GM06990 (cell line): ENCODE results near the gene MEX3A.

Source experiments
- DNase-seq: peaks from one replicate; pipeline ENCODE4 v3.0.0-alpha.2; 2011; ENCODE audit not compliant: insufficient read length; ENCODE audit errors: extremely low read depth
- H3K27me3 ChIP-seq: replicated peaks from 2 replicates; pipeline ENCODE4 v1.6.0; 2011; ENCODE audit warnings: low read length; ENCODE audit not compliant: control insufficient read depth, insufficient read depth
- H3K36me3 ChIP-seq: 2 replicates; pipeline ENCODE4 v1.5.1; 2011; ENCODE audit warnings: low read length; ENCODE audit not compliant: control insufficient read depth, insufficient read depth
- H3K4me3 ChIP-seq: replicated peaks from 2 replicates; pipeline ENCODE4 v1.5.1; 2011; ENCODE audit warnings: low read depth, mild to moderate bottlenecking, control low read depth, low read length
- CTCF ChIP-seq: IDR thresholded peaks from 2 replicates; pipeline ENCODE4 v1.5.1; 2011; ENCODE audit warnings: low read length, control low read depth, mild to moderate bottlenecking, inconsistent platforms; ENCODE audit not compliant: insufficient read depth, poor library complexity, severe bottlenecking

MEX3A gene

GRCh38 chr1:156052862-156053767, 29.1 kb downstream of the MEX3A start:
- peak; percentile 52 for TF ChIP-seq CTCF
- Histone ChIP-seq H3K36me3 (peaks cover 9% of the 10 kb centered on the region), H3K4me3 (peak overlapping the region; percentile 86), H3K27me3 (no peaks in the 10 kb centered on the region)
- DNase-seq, result peak; percentile 73

GRCh38 chr1:156051011-156051725, 31.1 kb downstream of the MEX3A start:
- no peak overlapping the region for H3K4me3 ChIP-seq

GRCh38 chr1:156050376-156050775, 31.9 kb downstream of the MEX3A start:
- no peak for DNase-seq
- Histone ChIP-seq H3K36me3 (peaks cover 8% of the 10 kb centered on the region), H3K27me3 (no peaks in the 10 kb centered on the region), H3K4me3 (no peak overlapping the region)
- TF ChIP-seq CTCF, result no peak

More at GRCh38 chr1:156051011-156051725, 31.1 kb downstream of the MEX3A start:
- no peak for DNase-seq
- Histone ChIP-seq H3K27me3 (no peaks in the 10 kb centered on the region), H3K36me3 (peaks cover 8% of the 10 kb centered on the region)
- no peak for TF ChIP-seq CTCF

GRCh38 chr1:156048663-156049258, 33.5 kb downstream of the MEX3A start:
- peaks cover 12% of the 10 kb centered on the region for H3K36me3 ChIP-seq
- no peak for TF ChIP-seq CTCF
- no peaks in the 10 kb centered on the region for H3K27me3 ChIP-seq
- no peak for DNase-seq
- H3K4me3 ChIP-seq, result no peak overlapping the region

- H3K36me3 ChIP-seq, result peaks cover 14% of the 10 kb centered on the region
- H3K4me3 ChIP-seq, result no peak overlapping the region
- no peak for TF ChIP-seq CTCF
- DNase-seq, result no peak
- H3K27me3 ChIP-seq, result no peaks in the 10 kb centered on the region
These were observed 37.2 kb downstream of the MEX3A start for GRCh38 chr1:156045076-156045475.
